AG08395 (cell line): Measurements from ENCODE around the gene TSEN54.

Source experiments
- DNase-seq: peaks from one replicate; pipeline ENCODE4 v3.0.0; 2012; ENCODE audit warnings: mixed read lengths, low spot score

Gene TSEN54

DNA sequence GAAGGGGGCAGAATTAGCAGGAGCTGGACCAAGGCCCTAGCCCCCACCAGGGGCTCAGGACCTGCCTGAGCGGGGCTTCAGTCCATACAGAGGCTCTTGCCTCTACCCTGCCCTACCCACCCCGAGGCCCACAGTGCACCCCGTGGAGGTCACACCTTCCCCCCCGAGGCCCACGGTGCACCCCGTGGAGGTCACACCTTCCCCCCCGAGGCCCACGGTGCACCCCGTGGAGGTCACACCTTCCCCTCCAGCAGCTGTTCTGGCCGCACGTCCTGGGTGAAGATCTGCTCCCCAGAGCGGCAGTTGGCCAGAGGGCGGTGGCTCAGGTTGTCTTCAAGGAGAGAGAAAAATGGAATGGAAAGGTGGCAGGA, 12.4 kb upstream of the TSEN54 start:
- no peak for DNase-seq

- no peak for DNase-seq
Observed at GRCh38 chr17:75504347-75505151, 11.8 kb upstream of the TSEN54 start.

DNA sequence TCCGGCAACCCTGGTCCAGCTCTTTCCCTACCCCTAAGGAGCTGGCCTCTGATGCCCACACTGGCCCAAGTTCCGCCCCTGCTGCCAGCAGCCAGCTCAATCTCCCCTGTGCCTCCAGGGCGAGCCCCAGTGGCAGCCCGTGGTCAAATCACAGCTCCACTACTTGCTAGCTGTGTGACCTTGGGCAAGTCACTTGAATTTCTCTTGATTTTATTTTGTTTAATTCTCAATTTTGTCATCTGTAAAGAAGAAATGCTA, 11.2 kb upstream of the TSEN54 start:
- DNase-seq: no peak

- DNase-seq: no peak
Observed at GRCh38 chr17:75505640-75506039, 10.7 kb upstream of the TSEN54 start.

DNA sequence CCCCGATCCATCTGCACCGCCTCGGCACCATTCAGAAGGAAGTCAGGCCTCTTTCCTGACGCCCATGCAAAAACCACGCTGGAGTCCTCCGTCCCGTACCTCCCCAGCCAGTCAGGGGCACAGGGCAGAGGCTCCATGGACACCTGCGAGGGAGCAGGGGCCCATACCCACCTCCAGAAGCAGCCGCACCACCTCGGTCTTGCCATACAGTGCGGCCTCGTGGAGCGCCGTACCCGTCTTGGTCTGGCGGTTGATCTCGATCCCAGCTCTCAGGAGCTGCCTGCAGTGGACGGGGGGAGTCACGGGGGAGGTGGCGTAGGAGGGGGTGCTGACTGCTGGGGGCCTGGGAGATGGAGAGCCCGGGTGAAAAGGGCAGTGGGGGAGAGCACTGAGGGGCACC, 10.2 kb upstream of the TSEN54 start:
- no peak for DNase-seq

DNA sequence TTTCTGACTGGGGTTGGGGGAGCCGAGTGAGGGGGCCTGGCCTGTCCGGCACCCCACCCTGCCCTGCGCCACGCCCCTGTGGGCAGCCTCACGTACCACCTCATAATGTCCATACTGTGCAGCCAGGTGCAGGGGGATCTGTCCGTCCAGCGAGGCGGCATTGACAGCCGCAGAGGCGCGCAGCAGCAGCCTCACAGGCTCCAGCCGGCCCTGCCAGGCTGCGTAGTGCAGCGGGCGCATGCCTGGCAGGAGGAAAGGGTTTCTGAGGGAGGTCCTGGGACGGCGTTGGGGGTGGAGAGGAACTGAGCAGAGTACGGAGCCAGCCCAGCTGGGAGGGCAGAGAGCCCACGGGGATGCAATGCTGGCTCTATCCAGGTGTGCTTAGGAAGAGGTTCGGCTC, 9.4 kb upstream of the TSEN54 start:
- DNase-seq: no peak

- DNase-seq: no peak
Observed at GRCh38 chr17:75507733-75508719, 8.3 kb upstream of the TSEN54 start.

DNA sequence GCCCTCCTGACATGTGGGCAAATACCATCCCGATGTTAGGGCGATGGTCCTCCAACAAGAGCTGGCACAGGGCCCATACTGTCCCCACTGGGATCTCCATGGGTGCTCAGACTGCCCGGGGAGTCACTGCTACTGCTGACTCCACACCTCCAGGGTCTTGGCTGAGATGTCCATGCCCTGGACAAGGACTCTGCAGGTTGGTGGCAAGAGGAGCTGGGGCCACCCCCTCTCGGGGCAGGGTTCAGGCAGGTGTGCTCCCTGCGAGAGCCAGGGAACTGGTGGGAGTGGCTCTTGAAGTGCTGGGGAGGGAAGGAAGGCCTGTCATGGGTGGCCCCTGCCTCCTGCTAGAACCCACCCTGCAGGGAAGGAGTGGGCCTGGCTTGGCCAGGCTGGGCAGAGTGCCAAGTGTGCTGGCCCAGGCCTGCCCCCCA, 7.4 kb upstream of the TSEN54 start:
- DNase-seq: no peak

- DNase-seq: no peak
Observed at GRCh38 chr17:75509528-75510258, 6.6 kb upstream of the TSEN54 start.

- DNase-seq: no peak
Observed at GRCh38 chr17:75511270-75511609, 5.1 kb upstream of the TSEN54 start.

DNA sequence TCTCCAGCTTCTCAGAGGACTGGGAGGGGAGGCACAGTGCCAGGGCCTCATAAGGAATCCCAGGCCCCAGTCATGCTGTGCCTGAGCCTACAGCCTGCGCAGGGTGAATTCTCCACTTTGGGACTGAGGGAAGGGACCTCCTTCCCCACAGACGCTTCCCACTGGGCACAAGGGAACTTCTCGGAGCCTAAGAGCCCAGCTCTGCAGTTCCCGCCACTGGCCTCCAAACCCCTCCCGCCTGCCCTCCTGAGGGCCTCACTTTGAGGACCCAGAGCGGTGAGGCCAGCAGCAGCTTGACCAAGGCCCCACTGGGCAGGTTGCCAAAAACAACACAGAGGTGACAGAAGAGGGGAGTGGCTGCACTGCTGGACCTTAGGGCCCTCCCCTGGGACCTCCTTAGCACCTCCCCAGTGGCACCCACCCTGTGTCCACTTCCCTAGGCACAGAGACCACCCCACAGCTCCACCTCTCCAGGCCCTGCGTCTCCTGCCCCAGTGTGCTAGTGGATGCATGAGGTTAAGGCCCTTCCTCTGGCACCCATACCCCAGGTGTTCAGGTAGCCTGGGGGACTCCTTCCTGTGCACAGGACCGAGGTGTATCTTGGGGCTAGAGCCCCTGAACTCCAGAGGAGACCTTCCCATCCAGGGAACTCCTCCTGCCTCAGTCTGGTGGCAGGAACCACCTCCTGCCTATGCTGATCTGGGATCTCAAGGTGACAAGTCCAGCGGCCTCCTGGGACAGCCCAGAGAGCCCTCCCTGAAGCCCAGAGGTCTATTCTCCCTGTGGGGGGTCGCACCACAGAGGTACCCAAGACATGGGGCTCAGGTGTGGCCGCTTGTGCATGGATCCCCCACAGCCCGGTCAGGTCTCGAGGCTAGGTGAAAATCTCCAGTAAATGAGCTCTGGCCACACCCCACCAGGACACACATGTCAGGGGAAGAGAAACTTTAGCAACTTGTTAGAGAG, 4.4 kb upstream of the TSEN54 start:
- DNase-seq: no peak

GRCh38 chr17:75512926-75513640, 3.2 kb upstream of the TSEN54 start:
- no peak for DNase-seq

- no peak for DNase-seq
Observed at GRCh38 chr17:75513641-75514000, 2.7 kb upstream of the TSEN54 start.

GRCh38 chr17:75514299-75514918, 1.9 kb upstream of the TSEN54 start:
- DNase-seq: no peak

DNA sequence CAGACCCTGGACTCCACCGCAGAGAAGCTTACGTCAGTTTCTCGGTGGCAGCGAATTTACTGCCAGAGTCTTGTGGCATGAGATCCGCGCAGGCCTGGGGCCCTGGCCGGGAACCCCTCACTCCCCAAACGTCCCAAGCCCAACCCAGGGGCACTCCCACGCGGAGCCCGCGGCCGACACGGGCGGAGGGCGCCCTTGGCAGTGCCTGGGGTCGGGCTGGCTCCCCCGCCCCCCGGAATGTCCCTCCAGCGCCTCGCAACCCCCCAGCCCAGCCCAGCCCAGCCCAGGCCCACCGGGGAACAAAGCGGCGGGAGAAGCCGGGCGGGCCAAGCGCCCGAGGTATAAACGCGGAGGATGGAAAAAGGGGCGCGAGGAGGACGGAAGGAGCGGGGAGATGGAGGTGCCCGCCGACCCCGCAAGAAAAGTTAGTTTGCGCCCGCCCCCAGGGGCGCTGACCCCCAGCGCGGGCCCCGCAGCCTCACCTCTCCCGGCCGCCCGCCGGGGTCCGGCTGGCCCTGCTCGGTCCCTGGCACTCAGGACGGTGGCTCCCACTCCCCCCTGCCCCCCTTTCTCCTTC, 1.3 kb upstream of the TSEN54 start:
- no peak for DNase-seq

DNA sequence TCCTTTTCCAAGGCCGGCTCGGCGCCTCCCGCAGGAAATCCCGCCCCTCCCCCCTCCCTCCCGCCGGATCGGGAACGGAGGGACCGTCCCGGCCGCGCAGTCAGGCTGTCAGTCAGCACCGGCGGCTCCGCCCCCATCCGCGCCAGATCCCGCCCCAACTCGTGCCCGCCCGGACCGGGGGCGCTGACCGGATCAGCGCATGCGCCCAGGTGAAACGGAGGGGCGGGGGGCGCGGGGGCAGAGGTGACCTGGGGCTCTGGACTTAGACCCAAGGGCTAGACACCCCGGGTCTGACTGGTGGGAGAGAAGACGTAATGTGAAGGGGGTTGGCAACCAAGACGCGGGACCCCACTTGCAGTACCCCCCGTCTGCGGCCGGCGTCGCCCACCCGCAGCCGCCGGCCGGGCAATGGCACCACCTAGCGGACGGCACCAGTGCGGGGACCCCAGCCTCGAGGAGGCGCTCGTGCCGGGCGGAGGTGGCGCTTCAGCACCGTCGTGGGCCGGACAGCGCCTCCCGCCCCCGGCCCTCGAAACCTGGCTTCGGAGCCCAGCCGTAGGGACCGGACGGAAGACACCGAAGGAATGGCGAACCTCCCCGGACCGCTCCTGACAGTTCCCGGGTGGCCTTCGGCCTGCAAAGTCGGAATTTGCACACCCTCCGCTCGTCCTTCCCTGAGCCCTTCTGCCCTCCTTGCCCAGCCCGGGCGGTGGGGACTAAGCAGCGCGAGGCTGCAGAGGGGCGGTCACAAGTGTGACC, 653 bp upstream of the TSEN54 start, which contains the start of gene CASKIN2:
CASKIN2 (minus strand) TSS at position 42 of the 759 bp plus-strand sequence. CDS start 1,733 bp downstream, outside the sequence.
- peak; percentile 99 for DNase-seq

GRCh38 chr17:75516619-75517296, 430 bp downstream of the TSEN54 start:
- DNase-seq: no peak

- no peak for DNase-seq
Observed at GRCh38 chr17:75517297-75517865, 1.1 kb downstream of the TSEN54 start.
